Stromal cell of bone marrow (primary cell): ENCODE results near the gene PRKCE.
"Not testable (repeated sequence)": the region's sequence is repeated elsewhere in the genome, so short reads cannot be mapped to it uniquely, and the experiment has no call there.

Source experiments
- DNase-seq: peaks from one replicate; pipeline ENCODE4 v3.0.0-alpha.2; 2012; ENCODE audit warnings: low read depth

The PRKCE gene

GRCh38 chr2:45699032-45699658 is 47.7 kb downstream of the PRKCE start:
- DNase-seq: peak; percentile 68

DNA sequence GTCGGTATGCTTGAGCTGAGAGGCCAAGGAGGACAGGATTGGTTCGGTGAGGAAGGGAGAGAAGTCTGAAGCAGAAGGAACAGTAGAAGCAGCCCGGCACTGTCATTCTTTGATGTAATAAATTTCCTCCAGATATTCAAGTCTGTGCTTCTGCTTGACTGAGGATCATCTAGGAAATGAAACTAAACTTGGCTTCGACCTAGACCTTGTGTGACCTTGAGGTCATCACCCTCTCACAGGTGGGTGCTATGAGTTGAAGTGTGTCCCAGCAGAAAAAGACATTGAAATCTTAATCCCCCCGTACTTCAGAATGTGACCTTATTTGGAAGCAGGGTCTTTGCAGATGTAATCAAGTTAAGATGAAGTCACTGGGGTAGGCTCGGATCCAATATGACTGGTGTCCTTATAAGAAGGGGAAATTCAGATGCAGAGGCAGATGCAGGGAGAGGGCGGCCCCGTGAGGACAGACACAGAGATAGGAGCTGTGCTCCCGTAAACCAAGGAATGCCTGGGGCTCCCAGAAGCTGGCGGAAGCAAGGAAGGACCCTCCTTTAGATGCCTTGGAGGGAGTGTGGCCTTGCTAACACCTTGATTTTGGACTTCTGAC is 49.0 kb downstream of the PRKCE start:
- no peak for DNase-seq

DNA sequence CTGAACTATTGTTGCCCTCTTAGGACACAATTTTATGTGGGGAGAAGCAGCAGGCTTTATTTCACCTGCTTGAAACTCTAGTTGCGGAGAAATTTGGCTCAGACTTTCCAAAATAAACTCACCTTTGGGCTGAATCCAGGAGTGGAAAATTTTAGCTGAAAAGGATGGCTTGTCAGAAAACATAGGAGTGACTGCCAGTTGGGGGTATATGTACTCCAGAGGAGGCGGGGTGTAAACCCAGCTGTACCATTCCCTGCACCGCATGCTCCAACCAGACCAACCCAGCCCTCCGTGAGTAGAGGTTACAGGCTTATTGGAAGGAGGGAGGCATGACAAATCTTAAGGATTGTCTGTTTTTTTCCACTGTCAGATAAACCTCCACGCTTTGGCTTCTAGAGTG is 53.8 kb downstream of the PRKCE start:
- DNase-seq: no peak

DNA sequence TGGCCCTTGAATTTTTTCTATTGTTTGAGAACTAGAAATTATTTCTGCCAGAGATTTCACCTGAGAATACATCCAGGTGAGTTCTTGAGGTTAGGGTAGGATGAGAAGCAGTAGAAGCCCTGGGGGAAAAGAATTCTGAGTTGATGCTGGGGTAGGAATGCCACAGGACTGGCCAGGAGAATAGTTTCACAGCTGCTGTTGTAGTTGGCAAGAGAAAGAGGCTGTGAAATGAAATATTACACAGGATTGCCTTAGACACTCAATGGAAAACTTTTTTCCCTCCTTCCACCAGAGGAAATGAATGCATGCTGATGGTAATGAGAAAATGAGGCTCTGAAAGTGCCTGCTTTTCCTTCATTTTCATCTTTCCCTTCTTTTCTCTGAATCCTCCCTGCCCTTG is 54.6 kb downstream of the PRKCE start:
- DNase-seq: peak; percentile 31

- DNase-seq: no peak
These were observed 55.5 kb downstream of the PRKCE start for GRCh38 chr2:45707006-45707405.

DNA sequence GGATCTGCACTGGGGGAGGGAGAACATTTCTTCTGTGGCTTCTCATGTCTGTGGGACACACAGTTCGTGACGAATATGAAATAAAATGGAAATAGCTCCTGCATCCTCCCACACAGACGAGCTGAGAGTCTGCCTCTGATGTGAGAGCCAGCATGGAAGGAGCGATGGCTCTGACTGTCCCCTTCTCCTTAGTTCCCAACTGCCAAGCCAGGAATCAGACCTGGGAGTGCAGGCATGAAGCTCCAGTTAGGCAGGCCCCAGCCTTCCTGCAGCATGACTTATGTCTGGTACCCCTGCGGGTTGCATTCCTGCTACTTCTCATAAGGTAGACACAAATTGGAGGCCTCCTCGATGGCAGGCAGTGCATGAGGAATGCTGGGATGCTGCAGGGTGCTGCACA is 56.2 kb downstream of the PRKCE start:
- DNase-seq: no peak

- no peak for DNase-seq
These were observed 57.0 kb downstream of the PRKCE start for GRCh38 chr2:45708501-45708900.

GRCh38 chr2:45709137-45709536 is 57.7 kb downstream of the PRKCE start:
- no peak for DNase-seq

- DNase-seq: no peak
These were observed 59.0 kb downstream of the PRKCE start for GRCh38 chr2:45710468-45710867.

GRCh38 chr2:45711224-45711623 is 59.7 kb downstream of the PRKCE start:
- no peak for DNase-seq

- no peak for DNase-seq
These were observed 61.1 kb downstream of the PRKCE start for GRCh38 chr2:45712570-45712969.

DNA sequence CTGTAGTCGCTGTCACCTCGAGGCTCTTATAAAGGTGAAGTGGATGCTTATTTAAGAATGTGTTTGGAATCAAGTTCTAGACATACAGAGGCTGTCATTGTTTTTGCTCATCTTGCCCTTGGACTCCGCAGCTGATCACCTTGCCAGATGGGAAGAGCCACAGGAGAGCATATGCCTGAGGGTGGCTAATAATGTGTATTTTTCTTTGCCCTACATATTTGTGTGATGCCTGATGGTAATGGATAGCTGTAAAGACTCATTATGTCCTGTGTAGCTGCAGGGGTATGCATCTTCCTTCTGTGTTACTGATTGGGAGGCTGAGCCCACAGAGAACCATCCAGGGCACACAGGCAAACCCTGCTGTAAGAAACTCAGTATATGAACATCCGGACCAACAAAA is 61.7 kb downstream of the PRKCE start:
- DNase-seq: no peak

- DNase-seq: no peak
These were observed 62.1 kb downstream of the PRKCE start for GRCh38 chr2:45713591-45713990.

DNA sequence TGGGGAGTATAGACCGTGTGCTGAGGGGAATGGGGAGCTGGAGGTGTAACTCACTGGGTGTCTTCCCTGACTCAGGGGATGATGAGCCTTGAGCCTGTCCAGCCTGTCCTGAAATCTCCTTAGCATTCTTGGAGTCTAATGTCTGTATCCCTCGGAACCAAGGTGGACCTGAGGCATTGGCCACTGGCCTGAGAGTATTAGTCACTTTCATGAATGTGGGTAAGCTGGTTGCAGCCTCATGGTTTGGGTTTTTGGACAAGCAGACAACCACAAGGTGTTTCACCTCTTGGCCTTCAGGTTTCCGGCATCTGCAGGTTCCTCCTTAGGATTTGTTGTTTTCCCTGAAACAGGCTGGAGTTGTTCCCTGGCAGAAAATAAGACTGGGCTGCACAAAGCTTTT is 63.2 kb downstream of the PRKCE start:
- DNase-seq: no peak

- no peak for DNase-seq
These were observed 64.3 kb downstream of the PRKCE start for GRCh38 chr2:45715601-45716379.

DNA sequence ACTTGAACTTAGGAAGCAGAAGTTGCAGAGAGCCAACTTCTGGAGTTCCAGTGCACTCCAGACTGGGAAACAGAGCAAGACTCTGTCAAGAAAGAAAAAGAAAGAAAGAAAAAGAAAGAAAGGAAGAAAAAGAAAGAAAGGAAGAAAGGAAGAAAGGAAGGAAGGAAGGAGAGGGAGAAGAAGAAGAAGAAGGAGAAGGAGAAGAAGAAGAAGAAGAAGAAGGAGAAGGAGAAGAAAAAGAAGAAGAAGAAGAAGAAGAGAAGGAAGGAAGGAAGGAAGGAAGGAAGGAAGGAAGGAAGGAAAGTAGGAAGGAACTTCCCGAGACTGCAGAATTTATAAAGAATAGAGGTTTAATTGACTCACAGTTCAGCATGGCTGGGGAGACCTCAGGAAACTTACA is 65.0 kb downstream of the PRKCE start:
- not testable (repeated sequence) for DNase-seq

GRCh38 chr2:45716915-45717314 is 65.4 kb downstream of the PRKCE start:
- DNase-seq: no peak

DNA sequence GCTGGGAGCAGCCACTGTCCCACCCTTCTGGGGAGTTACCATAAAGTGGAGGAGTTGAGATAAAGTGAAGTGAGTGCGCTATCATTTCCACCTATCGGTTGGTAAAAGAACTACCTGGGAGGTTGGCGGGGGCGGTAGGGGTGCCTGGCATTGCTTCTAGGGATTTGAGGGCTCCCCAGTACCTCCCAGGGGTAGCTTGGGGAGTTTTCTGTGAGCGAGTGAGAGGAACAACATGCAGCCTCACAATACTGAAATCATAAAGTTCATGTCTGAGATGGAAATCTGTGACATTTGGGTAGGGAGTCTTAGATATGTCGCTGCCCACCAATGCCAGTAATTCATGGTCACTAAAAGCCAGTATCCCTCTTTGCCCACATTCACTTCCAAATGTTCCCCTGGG is 68.7 kb downstream of the PRKCE start:
- DNase-seq: no peak

DNA sequence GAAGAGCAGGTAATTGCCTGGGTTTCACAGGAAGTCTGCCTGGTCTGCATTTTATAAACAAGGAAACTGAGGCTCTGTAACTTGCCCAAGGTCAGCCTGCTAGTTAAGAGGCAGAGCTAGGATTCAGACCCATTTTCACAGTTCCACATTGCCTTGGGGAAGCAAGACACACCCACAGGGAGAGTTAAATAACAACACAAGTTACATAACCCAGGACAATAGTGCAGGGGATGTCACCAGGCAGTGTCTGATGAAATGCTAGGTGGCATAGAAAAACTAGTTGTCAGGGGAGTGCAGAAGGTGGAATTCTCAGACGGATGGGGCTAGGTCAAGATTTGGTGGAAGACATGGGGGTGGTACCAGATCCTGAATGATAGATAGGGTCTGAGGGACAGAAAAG is 69.7 kb downstream of the PRKCE start:
- DNase-seq: no peak

DNA sequence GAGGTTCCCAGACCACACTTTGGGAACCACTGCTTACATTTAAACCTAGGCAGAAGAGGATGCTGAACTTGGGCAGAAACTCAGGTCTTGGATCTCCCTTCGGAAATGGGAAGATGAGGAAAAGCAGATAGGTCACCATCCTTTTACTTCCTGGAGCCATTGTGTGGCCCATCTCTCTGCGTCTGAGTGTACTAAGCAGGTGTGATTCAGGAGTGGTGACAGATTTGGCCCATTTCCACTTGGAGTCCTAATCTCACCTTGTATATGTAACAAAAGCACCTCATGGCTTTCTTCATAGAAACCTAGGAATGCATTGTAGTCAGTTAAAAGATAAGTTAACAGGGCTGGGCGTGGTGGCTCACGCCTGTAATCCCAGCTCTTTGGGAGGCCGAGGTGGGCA is 71.0 kb downstream of the PRKCE start:
- DNase-seq: no peak

DNA sequence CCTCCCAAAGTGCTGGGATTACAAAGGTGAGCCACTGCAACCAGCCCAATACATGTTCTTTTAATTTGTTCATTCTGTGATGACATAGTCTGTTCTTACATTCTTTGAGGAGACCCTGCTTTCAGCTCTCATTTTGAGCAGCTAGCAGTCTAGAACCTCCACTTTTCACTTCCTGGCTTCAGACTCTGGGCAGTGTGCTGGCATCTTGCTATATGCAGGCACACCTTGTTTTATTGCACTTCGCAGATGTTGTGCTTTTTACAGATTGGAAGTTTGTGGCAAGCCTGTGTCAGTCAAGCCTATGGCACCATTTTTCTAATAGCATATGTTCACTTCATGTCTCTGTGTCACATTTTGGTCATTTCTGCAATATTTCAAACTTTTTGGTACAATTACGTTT is 72.4 kb downstream of the PRKCE start:
- DNase-seq: no peak

GRCh38 chr2:45724335-45724734 is 72.9 kb downstream of the PRKCE start:
- no peak for DNase-seq

DNA sequence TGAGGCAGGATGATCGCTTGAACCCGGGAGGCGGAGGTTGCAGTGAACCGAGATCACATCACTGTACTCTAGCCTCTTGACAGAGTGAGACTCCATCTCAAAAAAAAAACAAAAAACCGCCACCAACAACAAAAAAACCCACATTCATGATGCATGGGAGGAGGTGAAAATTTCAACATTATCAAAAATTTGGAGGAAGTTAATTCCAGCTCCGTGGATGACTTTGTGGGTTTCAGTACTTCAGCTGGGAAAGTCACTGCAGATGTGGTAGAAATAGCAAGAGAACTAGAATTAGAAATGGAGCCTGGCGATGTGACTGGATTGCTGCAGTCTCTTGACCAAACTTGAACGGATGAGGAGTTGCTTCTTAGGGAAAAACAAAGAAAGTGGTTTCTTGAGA is 74.3 kb downstream of the PRKCE start:
- DNase-seq: no peak

DNA sequence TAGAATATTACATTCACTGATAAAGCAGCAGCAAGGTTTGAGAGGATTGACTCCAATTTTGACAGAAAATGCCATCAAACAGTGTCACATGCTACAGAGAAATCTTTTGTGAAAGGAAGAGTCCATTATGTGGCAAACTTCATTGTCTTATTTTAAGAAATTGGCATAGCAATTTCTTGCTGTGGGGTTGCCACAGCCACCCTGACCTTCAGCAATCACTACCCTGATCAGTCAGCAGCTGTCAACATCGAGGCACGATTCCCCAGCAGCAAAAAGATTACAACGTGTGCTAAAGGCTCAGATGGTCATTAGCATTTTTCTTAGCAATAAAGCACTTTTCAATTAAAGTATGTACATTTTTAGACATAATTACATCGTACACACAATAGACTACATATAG is 74.7 kb downstream of the PRKCE start:
- no peak for DNase-seq
